Loucy (cell line): ENCODE measurements around the gene RBBP6.

Experiments
- H2AFZ ChIP-seq: fragments of 200-600 bp; sonication (generic); 2 replicates; pipeline ENCODE4 v1.6.0; 2016; ENCODE audit warnings: antibody characterized with exemption, mild to moderate bottlenecking, low read length, moderate library complexity
- H3F3A ChIP-seq: fragments of 200-600 bp; 2 replicates; pipeline ENCODE4 v1.6.0; 2016; ENCODE audit warnings: antibody characterized with exemption, low read depth, mild to moderate bottlenecking
- H3K27me3 ChIP-seq: fragments of 200-600 bp; sonication (generic); 2 replicates; pipeline ENCODE4 v1.6.1; 2014; ENCODE audit warnings: low read length, mild to moderate bottlenecking; ENCODE audit not compliant: insufficient read depth, poor library complexity, severe bottlenecking
- H3K36me3 ChIP-seq: fragments of 200-600 bp; sonication (generic); 2 replicates; pipeline ENCODE4 v1.6.1; 2016; ENCODE audit warnings: low read length; ENCODE audit not compliant: insufficient read depth
- H3K4me1 ChIP-seq: fragments of 200-600 bp; sonication (generic); 2 replicates; pipeline ENCODE4 v1.5.1; 2014; ENCODE audit warnings: low read length, mild to moderate bottlenecking; ENCODE audit not compliant: insufficient read depth, poor library complexity, severe bottlenecking
- H3K4me2 ChIP-seq: fragments of 200-600 bp; sonication (generic); 2 replicates; pipeline ENCODE4 v1.6.0; 2014; ENCODE audit warnings: antibody characterized with exemption, low read length, low read depth, mild to moderate bottlenecking; ENCODE audit not compliant: poor library complexity, severe bottlenecking
- H3K4me3 ChIP-seq: fragments of 200-600 bp; sonication (generic); 2 replicates; pipeline ENCODE4 v1.5.1; 2014; ENCODE audit warnings: low read length, mild to moderate bottlenecking, mixed read lengths; ENCODE audit not compliant: poor library complexity, severe bottlenecking
- H3K79me2 ChIP-seq: fragments of 200-600 bp; sonication (generic); 2 replicates; pipeline ENCODE4 v1.6.1; 2014; ENCODE audit warnings: low read length; ENCODE audit not compliant: insufficient read depth
- H3K9ac ChIP-seq: fragments of 200-600 bp; sonication (generic); 2 replicates; pipeline ENCODE4 v1.6.0; 2014; ENCODE audit warnings: mild to moderate bottlenecking, low read depth, low read length, moderate library complexity; ENCODE audit not compliant: poor library complexity, severe bottlenecking
- H3K9me2 ChIP-seq: fragments of 200-600 bp; sonication (generic); replicated peaks from 2 replicates; pipeline ENCODE4 v1.6.1; 2016; ENCODE audit warnings: low read depth, low read length, mixed read lengths
- H3K9me3 ChIP-seq: fragments of 200-600 bp; sonication (generic); 2 replicates; pipeline ENCODE4 v1.6.1; 2014; ENCODE audit warnings: mild to moderate bottlenecking, antibody characterized with exemption, low read length, low read depth; ENCODE audit not compliant: insufficient read depth
- H4K20me1 ChIP-seq: fragments of 200-600 bp; sonication (generic); 2 replicates; pipeline ENCODE4 v1.6.0; 2014; ENCODE audit warnings: antibody characterized with exemption, low read length, mild to moderate bottlenecking; ENCODE audit not compliant: insufficient read depth, poor library complexity, severe bottlenecking
- CTCF ChIP-seq: fragments of 200-600 bp; sonication (generic); conservative IDR thresholded peaks from 2 replicates; pipeline ENCODE4 v1.5.1; 2014; ENCODE audit warnings: mild to moderate bottlenecking, antibody characterized with exemption, low read length
- EZH2phosphoT487 ChIP-seq: fragments of 200-600 bp; IDR thresholded peaks from 2 replicates; pipeline ENCODE4 v1.6.1; 2018; ENCODE audit warnings: antibody characterized with exemption, mild to moderate bottlenecking, moderate library complexity, borderline replicate concordance

The RBBP6 gene

DNA sequence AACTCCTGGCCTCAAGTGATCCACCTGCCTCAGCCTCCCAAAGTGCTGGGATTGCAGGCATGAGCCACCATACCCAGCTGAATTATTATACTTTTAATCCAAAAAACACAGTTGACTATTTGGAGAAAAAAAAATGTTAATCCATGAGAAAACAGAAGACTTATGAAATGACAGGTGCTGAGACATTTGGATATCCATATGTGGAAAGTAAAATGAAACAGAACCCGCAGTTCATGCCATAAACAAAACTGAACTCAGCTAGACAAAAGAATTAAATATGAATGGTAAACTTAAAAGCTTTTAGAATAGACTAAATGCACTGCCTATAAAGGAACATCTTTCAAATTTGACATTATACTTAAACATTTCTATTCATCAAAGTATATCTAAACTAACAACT, 8.2 kb upstream of the RBBP6 start:
- Histone ChIP-seq H4K20me1 (no peaks in the 10 kb centered on the region), H3K9me2 (no peaks in the 10 kb centered on the region), H3K27me3 (no peaks in the 10 kb centered on the region), H3K4me1 (no peaks in the 10 kb centered on the region), H2AFZ (no peak overlapping the region), H3K36me3 (no peaks in the 10 kb centered on the region), H3K4me3 (no peak overlapping the region), H3K4me2 (no peak overlapping the region), H3K79me2 (no peaks in the 10 kb centered on the region), H3F3A (no peaks in the 10 kb centered on the region), H3K9me3 (no peaks in the 10 kb centered on the region), H3K9ac (no peak overlapping the region)
- TF ChIP-seq EZH2phosphoT487 (no peak), CTCF (no peak)

DNA sequence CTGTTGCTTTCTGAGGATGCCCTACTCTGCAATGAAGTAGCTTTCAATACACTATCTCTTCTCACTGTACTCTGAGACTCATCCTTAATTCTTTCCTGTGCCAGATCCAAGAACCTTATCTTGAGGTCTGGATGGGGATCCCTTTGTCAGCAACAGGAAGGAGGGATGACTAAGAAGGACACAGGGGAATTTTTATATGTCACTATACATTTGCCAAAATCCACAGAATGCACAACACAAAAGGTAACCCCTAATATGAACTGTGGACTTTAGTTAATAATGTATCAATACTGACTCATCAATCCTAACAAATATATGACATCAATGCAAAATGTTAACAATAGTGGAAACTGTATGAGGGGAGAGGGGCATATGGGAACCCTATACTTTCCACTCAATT, 4.7 kb upstream of the RBBP6 start:
- Histone ChIP-seq H3K79me2 (peaks cover 2% of the 10 kb centered on the region; the same call in 1 of the 2 replicates), H3K36me3 (no peaks in the 10 kb centered on the region), H2AFZ (no peak overlapping the region), H3K4me1 (peaks cover 15% of the 10 kb centered on the region), H3K9me2 (no peaks in the 10 kb centered on the region), H3K9ac (no peak overlapping the region), H3K9me3 (no peaks in the 10 kb centered on the region), H3K27me3 (no peaks in the 10 kb centered on the region), H3K4me2 (no peak overlapping the region), H3F3A (0 out of 2 replicates have a peak, but pooled peaks cover 4% of the 10 kb centered on the region), H3K4me3 (no peak overlapping the region), H4K20me1 (peaks cover 2% of the 10 kb centered on the region)
- TF ChIP-seq EZH2phosphoT487 (no peak), CTCF (no peak)

DNA sequence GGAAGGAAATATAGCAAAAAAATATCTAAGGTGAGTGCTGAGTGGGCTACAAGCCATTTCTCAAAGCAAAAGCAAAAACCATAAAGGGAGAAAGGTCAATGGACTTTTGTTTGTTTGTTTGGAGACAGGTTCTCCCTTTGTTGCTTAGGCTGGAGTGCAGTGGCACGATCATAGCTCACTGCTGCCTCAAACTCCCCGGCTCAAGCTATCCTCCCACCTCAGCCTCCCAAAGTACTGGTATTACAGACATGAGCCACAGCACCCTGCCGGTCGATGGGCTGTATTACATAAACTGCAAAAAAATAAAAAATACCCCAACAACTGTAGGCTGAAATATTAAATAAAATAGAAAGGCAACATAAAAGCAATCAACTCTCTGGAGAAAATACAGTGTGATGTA, 3.5 kb upstream of the RBBP6 start:
- no peaks in the 10 kb centered on the region for H3K9me2 ChIP-seq
- peaks cover 14% of the 10 kb centered on the region for H3K79me2 ChIP-seq
- H3K4me2 ChIP-seq, result no peak overlapping the region
- peaks cover 15% of the 10 kb centered on the region for H3K4me1 ChIP-seq
- TF ChIP-seq CTCF, result no peak
- no peak for TF ChIP-seq EZH2phosphoT487
- H3K4me3 ChIP-seq, result no peak overlapping the region
- 0 out of 2 replicates have a peak, but pooled peaks cover 4% of the 10 kb centered on the region for H3F3A ChIP-seq
- H3K9ac ChIP-seq, result no peak overlapping the region
- H4K20me1 ChIP-seq, result peaks cover 14% of the 10 kb centered on the region
- H3K27me3 ChIP-seq, result peaks cover 5% of the 10 kb centered on the region
- H3K9me3 ChIP-seq, result no peaks in the 10 kb centered on the region
- no peaks in the 10 kb centered on the region for H3K36me3 ChIP-seq
- no peak overlapping the region for H2AFZ ChIP-seq
